OCI-LY7 (cell line): ENCODE data around the gene SGF29.

ENCODE experiments used
- CTCF ChIP-seq: fragments of 200-600 bp; sonication (generic); conservative IDR thresholded peaks from 2 replicates; pipeline ENCODE4 v1.5.1; 2014; ENCODE audit warnings: mild to moderate bottlenecking, antibody characterized with exemption, low read length, moderate library complexity, mixed read lengths
- EZH2phosphoT487 ChIP-seq: fragments of 200-600 bp; sonication (generic); IDR thresholded peaks from 2 replicates; pipeline ENCODE4 v1.6.1; 2018; ENCODE audit warnings: low read depth, borderline replicate concordance, mild to moderate bottlenecking, mixed run types, antibody characterized with exemption, low read length, moderate library complexity, mixed read lengths

GRCh38 chr16:28610595-28611191 lies 57.0 kb downstream of the SGF29 start:
- TF ChIP-seq CTCF (no peak), EZH2phosphoT487 (no peak)
